Fibroblast of lung (primary cell): ENCODE results near the gene MAGEA9B.

ENCODE experiments used
- CTCF ChIP-seq, 2 donors: IDR thresholded peaks in 1 of 2; conservative IDR thresholded peaks in 1 of 2; 1 replicate in 1 of 2; 2 replicates in 1 of 2; pipeline ENCODE4 v1.5.1; 2011 to 2012; ENCODE audit warnings: low read length in 2 of 2, control low read depth in 1 of 2, inconsistent platforms in 1 of 2, low read depth in 1 of 2, mild to moderate bottlenecking in 1 of 2
- EZH2 ChIP-seq: IDR thresholded peaks from 2 replicates; pipeline ENCODE4 v1.5.1; 2012; ENCODE audit warnings: low read length, control low read depth, mild to moderate bottlenecking; ENCODE audit errors: missing control alignments

GRCh38 chrX:149567621-149568417 is 19.4 kb downstream of the MAGEA9B start:
- TF ChIP-seq CTCF (conservative IDR thresholded peaks at IDR 0.05 in 1 of 2, IDR thresholded peaks at IDR 0.05 in 1 of 2; ENCODE audit: low read depth in 1 of 2, low read length in 2 of 2): no peak
- TF ChIP-seq EZH2: no peak
